HUDEP-2 (cell line): ENCODE measurements around the gene NEUROD2.

Experiments
- DNase-seq, 76 experiments: peaks; one replicate each; lab custom pipeline; 2025; ENCODE audit not compliant: unreplicated experiment in 76 of 76; lab: John Stamatoyannopoulos, UW

Gene NEUROD2

DNA sequence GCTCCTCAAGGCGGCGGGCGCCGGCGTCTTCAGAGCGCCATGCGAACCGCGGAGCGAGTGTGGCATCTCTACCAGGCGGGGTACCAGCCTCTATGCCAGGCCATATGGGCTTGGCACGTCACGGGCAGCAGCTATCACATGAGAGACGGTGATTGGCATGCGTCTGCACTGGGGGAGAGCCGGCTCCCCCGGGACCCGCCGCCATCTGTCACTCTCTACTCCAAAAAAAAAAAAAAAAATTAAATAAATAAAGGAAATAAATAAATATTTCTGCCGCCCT lies at the start of gene NEUROD2:
Gene NEUROD2 (minus strand): TSS at position 70 of the 280 bp plus-strand sequence. CDS start 1,321 bp downstream, outside the sequence.
- no peak for DNase-seq

DNA sequence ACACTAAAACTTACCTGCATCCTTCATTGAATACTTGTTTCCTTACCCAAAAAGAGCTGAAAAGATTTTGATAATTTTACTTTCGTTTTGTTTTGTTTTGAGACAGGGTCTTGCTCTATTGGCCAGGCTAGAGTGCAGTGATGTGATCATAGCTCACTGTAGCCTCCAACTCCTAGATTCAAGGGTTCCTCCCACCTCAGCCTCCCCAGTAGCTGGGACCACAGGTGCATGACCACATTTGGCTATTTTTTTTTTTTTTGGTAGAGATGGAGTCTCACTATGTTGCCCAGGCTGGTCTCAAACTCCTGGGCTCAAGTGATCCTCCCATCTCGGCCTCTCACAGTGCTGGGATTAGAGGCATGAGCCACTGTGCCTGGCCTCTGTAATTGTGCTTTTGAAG lies 47.4 kb upstream of the NEUROD2 start:
- no peak for DNase-seq

DNA sequence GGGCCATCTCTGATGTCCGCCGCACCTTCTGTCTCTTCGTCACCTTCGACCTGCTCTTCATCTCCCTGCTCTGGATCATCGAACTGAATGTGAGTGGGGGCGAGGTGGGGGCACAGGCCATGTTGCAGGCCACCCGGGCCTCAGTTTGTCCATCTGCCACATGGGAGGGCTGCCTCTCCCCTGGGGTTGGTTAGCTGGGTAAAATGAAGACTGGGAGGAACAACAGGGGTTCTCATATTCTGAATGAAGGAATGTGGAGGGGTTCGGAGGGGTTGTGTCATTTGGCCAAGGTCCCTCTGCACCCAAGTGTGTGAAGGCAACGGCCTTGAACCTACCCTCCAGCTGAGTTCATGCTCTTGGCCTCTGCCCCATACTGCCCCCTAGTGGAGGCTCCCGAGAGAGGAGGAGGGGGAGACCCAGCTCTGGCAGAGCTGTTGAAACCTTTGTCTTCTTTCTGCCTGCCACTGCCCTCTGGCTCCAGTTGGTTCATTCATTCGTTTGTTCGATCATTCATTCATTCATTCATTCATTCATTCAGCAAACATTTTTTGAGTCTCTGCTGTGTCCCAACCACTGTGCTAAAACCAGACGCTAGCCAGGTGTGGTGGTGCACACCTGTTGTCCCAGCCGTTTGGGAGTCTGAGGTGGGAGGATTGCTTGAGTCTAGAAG lies 46.1 kb upstream of the NEUROD2 start:
- DNase-seq: peak in 69 of 76 experiments; percentile 22 to 91 (median 76)

DNA sequence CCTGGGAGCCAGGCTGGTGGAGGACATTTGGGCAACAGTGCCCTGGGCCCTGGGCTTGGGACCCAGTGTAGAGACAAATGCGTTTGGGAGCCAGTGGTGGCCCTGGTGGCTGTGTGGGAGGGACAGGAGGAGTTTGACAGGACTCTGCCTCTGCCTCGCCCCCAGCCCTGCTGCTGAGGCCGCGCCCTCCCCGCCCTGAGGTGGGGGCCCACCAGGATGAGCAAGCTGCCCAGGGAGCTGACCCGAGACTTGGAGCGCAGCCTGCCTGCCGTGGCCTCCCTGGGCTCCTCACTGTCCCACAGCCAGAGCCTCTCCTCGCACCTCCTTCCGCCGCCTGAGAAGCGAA lies 45.6 kb upstream of the NEUROD2 start:
- peak in 35 of 76 experiments; percentile 17 to 68 (median 37) for DNase-seq

DNA sequence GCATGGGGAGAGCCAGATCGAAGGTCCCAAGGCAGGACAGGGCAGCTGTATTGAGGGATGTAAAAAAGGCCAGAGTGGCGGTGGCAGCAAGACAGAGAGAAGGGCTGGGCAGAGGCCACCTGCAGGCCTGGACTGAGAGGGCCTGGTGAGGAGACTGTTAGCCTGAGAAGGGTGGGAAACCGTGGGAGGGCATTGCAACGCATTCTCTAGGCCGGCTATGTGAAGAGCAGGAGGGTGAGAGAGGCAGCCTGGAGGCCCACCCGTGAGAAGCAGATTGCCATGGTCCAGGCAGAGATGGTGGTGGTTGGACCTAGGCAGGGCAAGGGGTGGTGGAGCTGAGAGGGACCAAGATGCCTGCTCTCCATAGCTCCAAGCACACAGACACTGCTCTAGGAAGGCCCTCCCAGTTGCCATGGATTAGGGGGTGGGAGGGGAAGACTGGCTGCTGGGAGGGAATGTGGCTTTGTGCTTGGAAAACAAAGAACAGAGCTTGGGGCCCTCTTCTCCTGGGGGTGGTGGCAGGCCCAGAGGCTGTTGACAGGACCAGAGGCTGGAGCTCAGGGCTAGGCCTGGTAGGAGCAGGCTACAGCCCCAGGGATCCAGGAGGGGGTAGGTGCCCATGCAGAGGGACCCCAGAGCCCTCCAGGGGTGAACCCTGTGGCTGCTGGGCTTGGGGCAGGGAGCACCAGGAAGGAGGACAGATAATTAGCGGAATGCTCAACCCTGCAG lies 45.0 kb upstream of the NEUROD2 start:
- DNase-seq: peak in 1 of 76 experiments; percentile 44

DNA sequence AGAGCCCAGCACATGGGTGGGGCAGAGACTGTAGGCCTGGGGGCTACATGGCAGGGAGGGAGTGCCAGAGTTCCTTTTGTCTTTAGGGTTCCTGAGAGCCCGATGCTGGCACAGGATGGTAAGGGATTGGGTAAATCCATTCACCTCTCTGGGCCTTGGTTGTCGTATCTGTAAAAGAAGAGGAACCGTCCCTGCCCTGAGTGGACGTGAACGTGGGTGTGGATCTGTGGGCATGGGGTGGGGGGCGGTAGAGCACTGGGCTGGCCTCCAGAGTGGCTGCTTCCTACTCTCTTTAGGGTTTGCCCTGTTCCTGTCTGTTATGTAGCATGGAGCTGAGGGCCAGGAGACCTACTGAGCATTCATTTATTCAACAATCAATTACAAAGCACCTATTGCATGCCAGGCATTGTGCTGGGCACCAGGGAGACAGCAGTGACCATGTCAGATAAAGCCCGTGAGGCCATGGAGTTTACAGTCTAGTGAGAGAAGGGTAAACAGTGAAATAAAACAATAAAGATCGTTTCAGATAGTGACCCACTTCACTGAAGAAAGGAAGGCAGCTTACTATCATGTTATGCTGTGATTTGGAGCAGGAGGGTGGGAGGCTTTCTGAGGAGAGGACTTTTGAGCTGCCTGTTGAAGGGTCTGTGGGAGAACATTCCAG lies 44.3 kb upstream of the NEUROD2 start:
- DNase-seq: no peak

DNA sequence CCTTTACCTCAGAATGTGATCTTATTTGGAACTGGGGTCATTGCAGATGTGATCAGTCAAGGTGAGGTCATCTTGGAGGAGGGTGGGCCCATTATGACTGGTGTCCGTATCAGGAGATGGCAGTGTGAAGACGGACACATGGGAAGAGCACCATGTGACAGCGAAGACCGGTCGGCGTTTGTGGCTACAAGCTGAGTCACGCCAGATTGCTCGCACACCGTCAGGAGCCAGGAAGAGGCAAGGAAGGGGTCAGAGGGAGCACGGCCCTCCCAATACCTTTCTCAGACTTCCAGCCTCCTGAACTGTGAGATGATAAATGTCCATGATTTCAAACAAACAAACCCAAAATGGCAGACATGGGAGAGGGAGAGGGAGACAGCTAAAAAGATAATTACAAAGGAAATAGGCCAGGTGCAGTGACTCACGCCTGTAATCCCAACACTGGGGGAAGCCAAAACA lies 42.4 kb upstream of the NEUROD2 start:
- DNase-seq: no peak

DNA sequence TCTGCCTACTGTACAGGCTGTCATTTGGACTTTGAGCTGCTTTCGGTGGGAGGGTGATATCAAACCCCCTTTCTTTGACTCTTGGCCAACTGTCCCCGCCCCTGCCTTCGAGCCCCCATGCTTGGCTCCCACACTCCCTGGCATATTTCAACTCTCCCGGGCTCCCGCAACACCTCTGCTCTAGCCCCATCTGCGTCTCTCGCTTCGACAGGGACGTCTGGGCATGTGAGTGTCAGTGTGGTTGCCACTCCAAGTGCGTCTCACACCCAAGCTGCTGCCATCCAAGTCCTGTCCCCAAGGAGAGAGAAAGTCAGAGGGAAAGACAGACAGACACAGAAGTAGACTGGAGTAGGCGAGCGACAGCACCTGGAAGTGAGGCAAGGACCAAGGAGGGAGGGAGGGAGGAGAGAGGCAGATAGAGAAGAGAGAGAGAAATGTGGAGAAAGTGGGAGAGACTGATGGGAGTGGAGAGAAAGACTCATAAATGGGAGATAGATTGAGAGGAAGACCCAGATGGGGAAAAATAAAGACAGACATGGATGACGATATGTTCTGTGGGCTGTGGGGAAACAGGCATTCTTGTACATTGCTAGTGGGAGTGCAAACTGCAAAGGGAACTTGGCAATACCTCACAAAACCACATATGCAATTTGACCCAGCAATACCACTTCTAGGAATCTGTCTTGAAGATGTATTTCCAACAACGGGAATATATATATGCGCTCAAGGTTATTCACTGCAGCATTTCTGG lies 41.1 kb upstream of the NEUROD2 start:
- no peak for DNase-seq

DNA sequence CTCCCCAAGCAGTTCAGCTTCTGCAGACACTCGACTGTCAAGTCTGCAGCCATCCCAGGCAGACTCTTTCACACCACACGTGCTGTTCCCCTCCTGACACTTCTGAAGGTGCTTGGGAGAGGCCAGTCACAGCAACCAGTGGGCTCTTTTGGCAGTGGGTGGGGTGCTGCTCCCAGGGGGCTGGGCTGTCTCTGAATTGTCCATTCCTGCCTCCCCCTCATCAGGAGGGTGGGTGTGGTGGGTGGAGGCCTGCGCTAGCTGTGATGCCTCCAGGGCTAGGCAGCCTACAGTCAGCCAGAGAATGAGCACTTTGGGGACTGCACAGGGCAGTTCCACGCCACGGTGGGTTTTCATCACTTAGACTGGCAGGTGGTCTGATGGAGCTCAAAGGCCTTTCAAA lies 39.5 kb upstream of the NEUROD2 start:
- DNase-seq: peak in 66 of 76 experiments; percentile 26 to 87 (median 68)

DNA sequence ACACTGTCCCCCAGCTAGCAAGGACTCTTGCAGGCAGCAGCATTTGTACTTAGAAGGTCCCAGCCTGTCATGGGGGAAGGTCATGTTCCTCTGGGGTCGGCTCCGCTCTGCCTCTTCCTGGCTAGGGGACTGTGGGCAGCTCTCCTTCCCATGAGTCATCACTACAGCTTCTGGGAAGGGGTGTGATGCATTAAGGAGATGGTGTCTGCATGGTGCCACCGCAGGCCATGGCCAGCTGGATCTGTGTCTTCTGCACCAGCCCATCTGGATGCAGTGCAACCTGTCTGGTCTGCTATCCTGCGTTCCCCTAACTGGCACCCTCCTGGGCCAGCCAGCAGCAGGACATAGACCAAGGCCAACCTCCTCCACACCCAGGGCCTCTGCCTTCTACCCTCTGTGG lies 35.6 kb upstream of the NEUROD2 start:
- DNase-seq: no peak

DNA sequence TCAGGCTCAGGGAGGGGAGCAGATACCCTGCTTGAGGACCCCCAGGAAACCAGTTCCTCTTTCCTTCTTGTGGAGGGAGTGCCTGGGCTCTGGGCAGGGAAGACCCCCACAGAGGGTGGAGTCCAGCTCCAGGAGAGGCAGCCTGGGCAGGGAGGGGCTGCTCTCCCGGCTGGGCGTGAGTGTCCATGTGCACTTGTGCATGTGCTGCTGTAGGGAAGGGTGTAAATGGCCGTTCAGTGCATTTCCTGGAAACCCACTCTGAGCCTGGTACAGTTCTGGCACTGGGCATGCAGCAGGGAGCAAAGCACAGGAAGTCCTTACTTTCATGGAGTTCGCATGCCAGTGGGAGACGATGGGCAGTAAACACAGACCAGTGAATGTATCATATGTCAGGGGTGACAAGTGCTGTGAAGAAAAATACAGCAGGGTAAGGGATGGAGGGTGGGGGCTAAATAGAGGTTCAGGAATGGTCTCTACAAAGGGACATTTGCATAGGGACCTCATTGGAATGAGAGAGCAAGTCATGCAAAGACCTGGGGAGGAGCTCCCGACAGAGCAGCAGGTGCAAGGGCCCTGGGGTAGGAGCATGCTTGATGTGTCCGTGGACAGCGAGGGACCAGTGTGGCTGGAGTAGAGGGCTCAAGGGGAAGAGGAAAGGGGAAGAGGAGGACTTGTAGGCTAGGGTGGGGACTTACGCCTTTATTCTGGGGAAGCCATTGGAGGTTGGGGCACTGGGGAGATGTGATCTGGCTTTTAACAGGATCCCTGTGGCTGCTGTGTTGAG lies 34.8 kb upstream of the NEUROD2 start:
- DNase-seq: no peak

DNA sequence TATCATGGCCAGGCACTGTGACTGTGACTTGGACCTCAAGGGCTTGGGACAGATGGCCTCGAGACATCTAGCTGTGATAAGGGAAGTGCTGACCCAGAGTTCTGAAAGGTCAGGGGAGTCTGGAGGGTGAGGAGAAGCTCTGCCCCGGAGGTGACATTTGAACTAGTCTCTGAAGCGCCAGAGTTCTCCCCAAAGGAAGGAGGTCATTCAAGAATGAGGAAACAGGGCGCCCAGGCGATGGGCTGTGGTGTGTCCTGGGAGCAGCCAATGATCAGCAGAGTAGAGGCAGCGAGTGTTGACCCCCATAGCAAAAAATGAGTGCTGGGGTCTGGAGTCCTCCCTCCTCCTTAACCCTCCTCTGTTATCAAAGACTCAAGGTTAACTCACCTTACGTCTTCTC lies 34.2 kb upstream of the NEUROD2 start:
- DNase-seq: no peak

DNA sequence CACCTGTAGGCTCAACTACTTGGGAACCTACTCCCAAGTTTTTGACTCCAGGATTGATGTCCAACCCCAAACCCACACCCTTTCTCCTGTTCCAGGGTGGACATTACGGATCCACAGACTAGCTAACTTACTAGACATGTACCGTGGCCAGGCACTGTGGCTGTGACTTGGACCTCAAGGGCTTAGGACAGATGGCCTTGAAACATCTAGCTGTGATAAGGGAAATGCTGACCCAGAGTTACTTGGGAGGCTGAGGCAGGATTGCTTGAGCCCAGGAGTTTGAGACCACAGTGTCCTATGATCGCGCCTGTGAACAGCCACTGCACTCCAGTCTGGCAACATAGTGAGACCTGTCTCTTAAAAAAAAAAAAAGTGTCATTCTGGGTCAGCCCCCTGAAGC lies 33.4 kb upstream of the NEUROD2 start:
- no peak for DNase-seq

DNA sequence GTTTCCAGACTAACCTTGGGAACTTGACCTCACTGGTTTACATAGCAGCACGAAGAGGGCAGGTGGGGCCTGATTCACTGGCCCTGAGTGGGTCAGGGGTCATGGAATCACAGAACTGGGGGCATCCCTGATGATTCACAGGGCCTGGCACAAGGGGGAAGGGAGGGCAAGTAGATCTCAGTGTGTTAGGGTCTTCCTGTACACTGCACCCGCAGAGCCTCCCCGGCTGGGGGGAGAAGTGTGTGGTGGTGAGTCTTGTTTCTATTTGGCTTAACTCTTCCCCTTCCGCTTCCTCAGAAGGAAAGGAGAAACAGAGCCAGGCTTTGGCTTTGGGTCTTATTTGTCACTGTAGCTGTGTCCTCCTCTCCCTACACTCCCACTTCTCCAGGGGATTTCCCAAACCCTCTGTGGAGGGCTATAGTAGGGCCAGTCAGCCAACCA lies 32.9 kb upstream of the NEUROD2 start:
- no peak for DNase-seq

DNA sequence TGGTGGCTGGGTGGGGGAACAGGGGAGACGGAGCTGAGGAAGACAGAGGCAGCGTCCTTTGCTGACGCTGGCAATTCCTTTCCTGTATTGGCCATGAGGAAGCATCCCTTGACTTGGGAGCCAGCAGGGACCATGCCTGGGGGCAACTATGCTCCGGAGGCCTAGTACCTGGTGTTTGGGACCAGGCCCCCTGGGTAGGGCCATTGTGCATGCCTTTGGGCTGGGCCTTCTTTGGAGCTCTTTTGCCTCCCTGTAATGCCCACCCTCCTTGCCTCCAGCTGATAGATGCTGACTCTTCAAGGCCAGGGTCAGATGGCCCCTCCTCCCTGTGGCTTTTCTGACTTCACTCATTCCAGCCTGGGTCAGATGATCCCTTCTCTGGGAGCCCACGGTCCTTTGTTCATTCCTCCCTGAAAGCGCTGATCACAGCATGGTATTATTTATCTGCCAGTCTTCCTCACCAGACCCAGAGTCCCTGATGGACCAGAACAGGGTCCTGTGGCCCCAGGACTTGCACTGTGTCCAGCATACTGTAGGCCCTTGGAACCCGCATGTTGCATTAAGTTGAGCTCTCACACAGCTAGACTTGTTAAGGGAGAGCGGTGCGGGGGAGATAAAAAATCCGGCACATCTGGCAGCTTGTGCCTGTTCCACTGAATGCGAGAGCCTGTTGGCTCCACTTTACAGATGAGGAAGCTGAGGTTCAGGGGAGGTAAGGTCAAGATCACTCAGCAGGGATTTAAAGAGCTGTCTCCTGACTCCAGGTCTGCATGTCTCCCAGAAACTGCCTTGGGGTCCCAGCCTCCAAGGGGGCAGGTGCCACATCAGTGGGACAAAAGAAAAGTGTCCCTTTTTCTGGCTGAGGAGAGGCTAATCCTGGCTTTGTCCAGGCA lies 32.1 kb upstream of the NEUROD2 start:
- DNase-seq: no peak

DNA sequence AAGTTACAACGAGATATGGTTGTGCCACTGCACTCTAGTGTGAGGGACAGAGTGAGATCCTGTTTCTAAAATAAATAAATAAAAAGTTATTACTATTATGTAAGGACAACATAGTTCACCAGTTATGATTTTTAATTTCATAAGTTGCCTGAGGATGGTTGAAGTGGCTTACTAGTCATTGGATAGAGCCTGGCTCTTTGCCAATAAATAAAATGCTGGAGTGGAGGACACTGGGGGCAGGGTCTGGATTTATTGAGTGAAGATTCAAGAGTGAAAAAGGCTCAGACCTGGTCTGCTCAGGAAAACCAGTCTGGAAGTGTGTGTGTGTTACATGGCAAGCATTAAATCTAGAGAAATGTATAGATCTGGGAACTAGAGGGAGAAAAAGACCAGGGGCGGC lies 31.3 kb upstream of the NEUROD2 start:
- peak in 2 of 76 experiments; percentile 8 to 10 for DNase-seq

DNA sequence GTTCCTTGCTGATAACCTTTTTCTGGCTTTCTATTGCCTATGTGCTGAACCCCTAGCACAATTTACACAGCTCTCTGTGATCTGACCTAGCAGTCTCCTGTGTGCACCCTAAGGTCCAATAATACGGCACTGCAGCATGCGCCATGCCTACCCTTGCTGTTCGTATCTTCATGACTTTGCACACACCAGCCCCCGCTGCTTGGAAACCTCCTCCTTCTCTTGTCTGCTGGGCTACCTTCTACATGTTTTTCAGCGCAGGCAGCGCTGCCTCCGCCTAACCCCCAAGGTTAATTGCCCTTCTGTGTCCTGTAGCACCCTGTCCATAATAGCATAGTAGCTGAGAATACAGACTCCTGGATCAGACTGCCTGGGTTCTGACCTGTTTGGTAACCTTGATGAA lies 30.6 kb upstream of the NEUROD2 start:
- peak in 2 of 76 experiments; percentile 14 to 26 for DNase-seq

DNA sequence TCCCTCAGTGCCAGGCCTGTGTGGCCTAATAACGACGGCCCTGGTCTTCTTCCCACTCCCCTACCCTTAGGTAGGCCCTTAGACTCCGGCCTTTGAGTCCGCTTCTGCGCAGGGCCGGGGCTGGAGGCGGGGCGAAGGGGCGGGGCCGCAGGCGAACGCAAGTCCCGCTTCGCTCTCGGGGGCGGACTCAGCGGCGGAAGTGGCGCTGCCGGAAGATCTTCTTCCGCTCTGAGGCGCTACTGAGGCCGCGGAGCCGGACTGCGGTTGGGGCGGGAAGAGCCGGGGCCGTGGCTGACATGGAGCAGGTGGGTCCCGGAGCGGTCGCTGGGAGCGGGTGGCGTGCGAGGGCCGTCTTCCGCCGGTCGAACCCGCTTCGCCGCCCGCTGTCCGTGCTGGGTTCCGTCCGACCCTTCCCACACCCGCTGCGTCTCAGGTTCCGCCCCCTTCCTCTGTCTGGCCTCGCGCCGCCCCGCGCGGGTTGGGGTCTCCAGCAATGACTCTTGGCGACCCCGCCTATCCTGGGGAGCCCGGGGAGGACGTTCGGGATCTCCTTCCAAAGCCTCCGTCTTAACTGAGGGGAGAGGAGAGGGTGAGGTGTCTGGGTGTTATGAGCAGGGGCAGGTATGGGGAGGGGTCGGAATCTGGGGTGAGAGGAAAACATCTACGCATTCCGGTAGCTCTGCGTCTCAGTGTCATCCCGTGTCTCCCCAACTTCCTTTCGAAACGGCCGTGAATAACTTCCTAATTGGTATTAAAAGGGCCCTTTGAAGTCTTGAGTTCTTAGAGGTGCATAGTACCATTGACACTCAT lies 29.4 kb upstream of the NEUROD2 start, which contains the start of gene STARD3:
Gene STARD3 (plus strand): TSS at position 218 of the 810 bp plus-strand sequence. CDS start 16,388 bp downstream, outside the sequence.
- peak in 72 of 76 experiments; percentile 26 to 90 (median 78) for DNase-seq
